HepG2 (cell line): ENCODE data around the gene ADM5. TPM values are rescaled to one million over a fixed set of nuclear protein-coding genes. Genes with fewer than 3 reads are reported as not detected.
A peak's percentile ranks its signal among the peaks of the same experiment; 100 is the strongest.

Source experiments
- CSRNP1 ChIP-seq: sonication (generic); formaldehyde crosslinking; IDR thresholded peaks from 2 replicates; pipeline ENCODE4 v1.8.1; 2023; ENCODE audit warnings: mild to moderate bottlenecking, missing genetic modification reagents
- KLF11 ChIP-seq: IDR thresholded peaks from 2 replicates; pipeline ENCODE4 v1.6.1; 2016; ENCODE audit warnings: missing compliant biosample characterization
- MIER3 ChIP-seq: IDR thresholded peaks from 2 replicates; pipeline ENCODE4 v1.6.1; 2016; ENCODE audit warnings: missing compliant biosample characterization, borderline replicate concordance
- PRDM10 ChIP-seq: sonication (generic); formaldehyde crosslinking; IDR thresholded peaks from 2 replicates; pipeline ENCODE4 v1.4.0; 2020; ENCODE audit warnings: low read depth, missing genetic modification reagents
- REPIN1 ChIP-seq: sonication (generic); formaldehyde crosslinking; IDR thresholded peaks from 2 replicates; pipeline ENCODE4 v1.8.0; 2022; ENCODE audit warnings: missing genetic modification reagents, low read depth, mild to moderate bottlenecking, borderline replicate concordance
- REXO4 ChIP-seq: sonication (generic); formaldehyde crosslinking; IDR thresholded peaks from 2 replicates; pipeline ENCODE4 v1.8.0; 2022; ENCODE audit warnings: missing genetic modification reagents, mild to moderate bottlenecking, borderline replicate concordance
- SALL1 ChIP-seq: sonication (generic); formaldehyde crosslinking; IDR thresholded peaks from 2 replicates; pipeline ENCODE4 v1.8.0; 2022; ENCODE audit warnings: mild to moderate bottlenecking, missing genetic modification reagents
- SKIL ChIP-seq: sonication (generic); formaldehyde crosslinking; IDR thresholded peaks from 2 replicates; pipeline ENCODE4 v1.8.0; 2022; ENCODE audit warnings: missing genetic modification reagents, mild to moderate bottlenecking, moderate library complexity, borderline replicate concordance
- SRSF4 ChIP-seq: fragments of 200-400 bp; formaldehyde crosslinking; IDR thresholded peaks from one replicate; pipeline ENCODE4 v1.6.1; 2018; ENCODE audit warnings: mild to moderate bottlenecking, low read depth, low read length, moderate library complexity; ENCODE audit not compliant: poor library complexity, severe bottlenecking
- THAP11 ChIP-seq: IDR thresholded peaks from 2 replicates; pipeline ENCODE4 v1.6.1; 2016; ENCODE audit warnings: missing biosample characterization, missing genetic modification reagents
- TRAFD1 ChIP-seq: sonication (generic); formaldehyde crosslinking; IDR thresholded peaks from 2 replicates; pipeline ENCODE4 v1.5.1; 2020; ENCODE audit warnings: missing genetic modification reagents, mild to moderate bottlenecking, borderline replicate concordance
- YEATS2 ChIP-seq: sonication (generic); formaldehyde crosslinking; IDR thresholded peaks from 2 replicates; pipeline ENCODE4 v1.4.0; 2020; ENCODE audit warnings: missing genetic modification reagents, borderline replicate concordance
- ZBTB2 ChIP-seq: sonication (generic); formaldehyde crosslinking; IDR thresholded peaks from 2 replicates; pipeline ENCODE4 v1.8.0; 2022; ENCODE audit warnings: low read depth, missing genetic modification reagents
- ZFP1 ChIP-seq: IDR thresholded peaks from 2 replicates; pipeline ENCODE4 v1.6.1; 2016
- ZNF354B ChIP-seq: sonication (generic); formaldehyde crosslinking; IDR thresholded peaks from 2 replicates; pipeline ENCODE4 v1.8.0; 2022; ENCODE audit warnings: mild to moderate bottlenecking, missing genetic modification reagents
- ZNF431 ChIP-seq: sonication (generic); formaldehyde crosslinking; IDR thresholded peaks from 2 replicates; pipeline ENCODE4 v1.9.0; 2022; ENCODE audit warnings: missing genetic modification reagents, low read depth, mild to moderate bottlenecking, borderline replicate concordance
- ZNF749 ChIP-seq: sonication (generic); formaldehyde crosslinking; IDR thresholded peaks from 2 replicates; pipeline ENCODE4 v1.8.0; 2022; ENCODE audit warnings: mild to moderate bottlenecking, missing genetic modification reagents, moderate library complexity, borderline replicate concordance
- polyA plus RNA-seq, 8 experiments: library from polyadenylated mRNA; depleted of rRNA in 3 of 8; stranded (reverse) in 7 of 8; unstranded in 1 of 8; fragments of >200 nt; fragmentation: Illumina TruSeq in 4 of 8; extraction: Trizol in 4 of 8; gene quantifications; 2 replicates each; pipeline versions ENCODE4 v1.2.1 to v1.2.3, GENCODE V29; 2011 to 2016; ENCODE audit warnings: low read depth in 4 of 8, missing spikeins in 1 of 8, mixed read lengths in 1 of 8; ENCODE audit not compliant: insufficient read depth in 1 of 8
- total RNA-seq, 5 experiments: library from RNA; depleted of rRNA; stranded (reverse); fragments of >200 nt; fragmentation: Illumina TruSeq; extraction: Trizol; gene quantifications; 2 replicates each; pipeline ENCODE4 v1.2.3, GENCODE V29; 2016; ENCODE audit warnings: low read depth in 1 of 5

The ADM5 gene
- total and polyA plus RNA-seq, 2 of the 13 experiments (the other 11 are each of a cell fraction or from before 2014, with no cell fraction given): 2.7 to 4.1 TPM

- no peak for TF ChIP-seq REXO4 (CRISPR knock-in tag)
- peak; percentile 91 for TF ChIP-seq THAP11
- no peak for TF ChIP-seq REPIN1 (CRISPR knock-in tag)
- no peak for TF ChIP-seq MIER3 (CRISPR knock-in tag)
- TF ChIP-seq ZNF431 (CRISPR knock-in tag): no peak
- no peak for TF ChIP-seq SKIL (CRISPR knock-in tag)
- no peak for TF ChIP-seq TRAFD1 (CRISPR knock-in tag)
- TF ChIP-seq SRSF4: no peak
- TF ChIP-seq PRDM10 (CRISPR knock-in tag): peak; percentile 86
- TF ChIP-seq CSRNP1: no peak
- no peak for TF ChIP-seq ZFP1
- no peak; the same call in 1 of the 2 replicates for TF ChIP-seq SALL1 (CRISPR knock-in tag)
- TF ChIP-seq ZNF749 (CRISPR knock-in tag): no peak
- no peak for TF ChIP-seq ZNF354B (CRISPR knock-in tag)
- TF ChIP-seq KLF11 (CRISPR knock-in tag): no peak
- peak; percentile 86; the same call in 1 of the 2 replicates for TF ChIP-seq YEATS2 (CRISPR knock-in tag)
- TF ChIP-seq ZBTB2 (CRISPR knock-in tag): no peak
Measured at GRCh38 chr19:49665351-49666119, 23.9 kb upstream of the ADM5 start, which contains the start of the genes BCL2L12 and IRF3 (continued).
